Measurements from ENCODE around the gene FOXJ2. TPM values are rescaled to one million over a fixed set of nuclear protein-coding genes. Genes with fewer than 3 reads are reported as not detected.

Gene FOXJ2
- total and polyA plus RNA-seq, 9 donors: 10.5 to 32.1 (median 28.3) TPM

DNA sequence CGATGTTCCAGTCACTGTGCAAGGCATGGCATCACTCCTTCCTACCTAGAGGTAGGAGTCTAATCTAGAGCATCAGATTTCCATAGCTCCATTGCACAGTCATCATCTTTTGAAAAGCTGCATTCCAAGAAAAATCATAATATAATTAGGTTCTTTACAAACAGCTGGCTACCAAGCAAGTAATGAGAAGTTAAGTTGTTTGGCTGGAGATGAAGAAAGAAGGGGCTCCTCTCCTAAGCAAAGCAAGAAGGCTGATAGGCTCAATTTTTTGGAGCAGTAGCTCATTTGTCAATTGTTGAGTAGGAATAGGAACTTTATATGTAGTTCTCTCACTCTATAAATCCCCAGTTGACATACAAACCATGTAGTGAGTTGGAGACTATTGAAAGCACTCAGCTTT lies 8.3 kb downstream of the FOXJ2 start:
- TF ChIP-seq EP300 (IDR thresholded peaks at IDR 0.05): no peak
- no peak for TF ChIP-seq POLR2A (IDR thresholded peaks at IDR 0.05)
- Histone ChIP-seq H3K4me3 (no peak overlapping the region), H3K9me3 (no peaks in the 10 kb centered on the region), H3K4me1 (ENCODE audit: insufficient read depth) (peaks cover 16% of the 10 kb centered on the region), H3K27me3 (no peaks in the 10 kb centered on the region), H3K27ac (no peak overlapping the region), H3K36me3 (no peaks in the 10 kb centered on the region)
- intact Hi-C loops (cut with DNase I): no loop called here
- no peak for DNase-seq
- 88 to 94% (median 92%) methylated on average over 1 of the region's 1 CpG for WGBS, 3 donors

GRCh38 chr12:8045952-8046944 lies 13.7 kb downstream of the FOXJ2 start:
- TF ChIP-seq EP300 (IDR thresholded peaks at IDR 0.05) (no peak), CTCF (IDR thresholded peaks at IDR 0.05) (peak; percentile 50 to 65 (median 59))
- WGBS, 3 donors: 47 to 49% (median 48%) methylated on average over 8 of the region's 8 CpGs
- Histone ChIP-seq H3K9me3 (no peaks in the 10 kb centered on the region), H3K27ac (no peak overlapping the region), H3K4me1 (ENCODE audit: insufficient read depth) (no peaks in the 10 kb centered on the region), H3K4me3 (no peak overlapping the region), H3K27me3 (no peaks in the 10 kb centered on the region), H3K36me3 (no peaks in the 10 kb centered on the region)
- peak; percentile 64 to 87 (median 81) for DNase-seq
- intact Hi-C loops (cut with DNase I): no loop called here

- Histone ChIP-seq H3K4me1 (ENCODE audit: insufficient read depth) (no peaks in the 10 kb centered on the region), H3K4me3 (no peak overlapping the region), H3K36me3 (no peaks in the 10 kb centered on the region), H3K9me3 (no peaks in the 10 kb centered on the region), H3K27ac (no peak overlapping the region), H3K27me3 (no peaks in the 10 kb centered on the region)
- no peak for DNase-seq
- TF ChIP-seq EP300 (IDR thresholded peaks at IDR 0.05) (no peak), POLR2A (IDR thresholded peaks at IDR 0.05) (no peak), CTCF (IDR thresholded peaks at IDR 0.05) (no peak)
- WGBS, 3 donors: 91 to 96% (median 94%) methylated on average over 5 of the region's 5 CpGs
- intact Hi-C loops (cut with DNase I): no loop called here
Measured at GRCh38 chr12:8047842-8048241, 15.3 kb downstream of the FOXJ2 start.

DNA sequence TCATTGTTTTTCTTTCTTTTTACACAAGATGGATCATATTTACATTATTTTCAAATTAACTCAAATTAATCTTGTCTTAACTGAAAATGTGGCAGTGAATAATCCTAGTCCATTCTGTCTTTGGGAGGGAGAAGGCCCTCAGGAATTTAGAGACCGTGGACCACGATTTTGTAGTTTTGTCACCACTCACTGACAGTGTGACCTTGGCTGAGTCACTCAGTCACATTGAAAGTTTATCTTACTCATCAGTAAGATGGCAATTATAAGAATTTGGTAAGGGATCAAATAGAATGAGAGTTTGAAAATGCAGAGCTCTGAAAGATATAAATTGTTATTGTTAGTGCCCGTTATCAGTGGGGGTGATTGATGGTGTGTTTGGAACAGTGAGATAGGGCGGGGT lies 16.4 kb downstream of the FOXJ2 start:
- no peak for DNase-seq
- no peaks in the 10 kb centered on the region for H3K9me3 ChIP-seq
- no peaks in the 10 kb centered on the region for H3K36me3 ChIP-seq
- H3K4me3 ChIP-seq: no peak overlapping the region
- intact Hi-C loops (cut with DNase I): no loop called here
- no peaks in the 10 kb centered on the region for H3K27me3 ChIP-seq
- no peak for TF ChIP-seq POLR2A (IDR thresholded peaks at IDR 0.05)
- no peak for TF ChIP-seq EP300 (IDR thresholded peaks at IDR 0.05)
- TF ChIP-seq CTCF (IDR thresholded peaks at IDR 0.05): no peak
- 77 to 82% (median 82%) methylated on average over 4 of the region's 4 CpGs for WGBS, 3 donors
- H3K27ac ChIP-seq: no peak overlapping the region
- no peaks in the 10 kb centered on the region for H3K4me1 ChIP-seq (ENCODE audit: insufficient read depth)
